PC-3 (cell line): ENCODE data around the gene NET1. TPM values are rescaled to one million over a fixed set of nuclear protein-coding genes. Genes with fewer than 3 reads are reported as not detected.
A peak's percentile ranks its signal among the peaks of the same experiment; 100 is the strongest.

Experiments used
- ATAC-seq: fragments of 200-7000 bp; cut with Tn5 transposase; 2 replicates; pipeline ENCODE4 v1.9.1; 2020; ENCODE audit warnings: mild to moderate bottlenecking, moderate library complexity
- BruUV-seq: library from RNA; stranded (reverse); fragments of 400-500 nt; replicated peaks from 2 replicates; lab custom pipeline; 2021; lab: Mats Ljungman, UMichigan
- CTCF ChIA-PET: fragments of 300-600 bp; sonication (Branson Sonifier 250); formaldehyde crosslinking; loops from one replicate; lab custom pipeline; 2022; ENCODE audit warnings: antibody characterized with exemption; lab: Charles Lee
- POLR2A ChIA-PET: fragments of 300-600 bp; sonication (Branson Sonifier 250); formaldehyde crosslinking; loops from one replicate; lab custom pipeline; 2022; ENCODE audit warnings: antibody characterized with exemption; ENCODE audit not compliant: unreplicated experiment; lab: Charles Lee
- DNase-seq: peaks from one replicate; pipeline ENCODE4 v3.0.0-alpha.2; 2015
- H2AFZ ChIP-seq: fragments of 300-600 bp; sonication (generic); 2 replicates; pipeline ENCODE4 v1.6.0; 2016; ENCODE audit warnings: antibody characterized with exemption, low read length
- H3F3A ChIP-seq: fragments of 300-600 bp; sonication (generic); one replicate; pipeline ENCODE4 v1.6.0; 2017; ENCODE audit warnings: antibody characterized with exemption, low read length, control low read depth, mild to moderate bottlenecking; ENCODE audit not compliant: unreplicated experiment
- H3K27ac ChIP-seq: fragments of 300-600 bp; sonication (generic); 2 replicates; pipeline ENCODE4 v1.5.1; 2016; ENCODE audit warnings: mild to moderate bottlenecking, low read length
- H3K27me3 ChIP-seq: fragments of 300-600 bp; sonication (generic); 2 replicates; pipeline ENCODE4 v1.6.1; 2016; ENCODE audit warnings: low read length, mixed read lengths
- H3K36me3 ChIP-seq: fragments of 300-600 bp; sonication (generic); 2 replicates; pipeline ENCODE4 v1.6.1; 2016; ENCODE audit warnings: low read depth, mixed run types, low read length, mixed read lengths
- H3K4me1 ChIP-seq: fragments of 300-600 bp; sonication (generic); 2 replicates; pipeline ENCODE4 v1.5.1; 2016; ENCODE audit warnings: low read length; ENCODE audit not compliant: insufficient read depth
- H3K4me2 ChIP-seq: fragments of 300-600 bp; sonication (generic); 2 replicates; pipeline ENCODE4 v1.6.0; 2016; ENCODE audit warnings: low read length
- H3K4me3 ChIP-seq: fragments of 300-600 bp; sonication (generic); 2 replicates; pipeline ENCODE4 v1.5.1; 2016; ENCODE audit warnings: mild to moderate bottlenecking, low read length, mixed read lengths
- H3K79me2 ChIP-seq: fragments of 300-600 bp; sonication (generic); 2 replicates; pipeline ENCODE4 v1.6.1; 2017; ENCODE audit warnings: low read length, mixed read lengths
- H3K9ac ChIP-seq: fragments of 300-600 bp; sonication (generic); 2 replicates; pipeline ENCODE4 v1.6.0; 2016; ENCODE audit warnings: mild to moderate bottlenecking, low read length
- H3K9me2 ChIP-seq: fragments of 300-600 bp; sonication (generic); replicated peaks from 2 replicates; pipeline ENCODE4 v1.6.1; 2016; ENCODE audit warnings: mixed run types, low read length, mixed read lengths
- H3K9me3 ChIP-seq: fragments of 300-600 bp; sonication (generic); 2 replicates; pipeline ENCODE4 v1.6.1; 2016; ENCODE audit warnings: low read length, mixed read lengths
- H4K20me1 ChIP-seq: fragments of 300-600 bp; sonication (generic); 2 replicates; pipeline ENCODE4 v1.6.1; 2016; ENCODE audit warnings: low read length, mixed read lengths
- CTCF ChIP-seq: fragments of 300-600 bp; sonication (generic); conservative IDR thresholded peaks from 2 replicates; pipeline ENCODE4 v1.5.1; 2017; ENCODE audit warnings: antibody characterized with exemption, low read depth, mild to moderate bottlenecking, low read length
- EZH2 ChIP-seq: fragments of 300-600 bp; sonication (generic); IDR thresholded peaks from one replicate; pipeline ENCODE4 v1.6.1; 2017; ENCODE audit warnings: antibody characterized with exemption, mild to moderate bottlenecking, low read length; ENCODE audit not compliant: unreplicated experiment
- EZH2phosphoT487 ChIP-seq: fragments of 300-600 bp; sonication (generic); IDR thresholded peaks from 2 replicates; pipeline ENCODE4 v1.6.1; 2018; ENCODE audit warnings: mild to moderate bottlenecking, antibody characterized with exemption, low read length, borderline replicate concordance
- intact Hi-C: fragments of 100-400 bp; cut with micrococcal nuclease; formaldehyde crosslinking; loops from 2 replicates; pipeline ENCODE4 v1.9.0; 2023
- total RNA-seq: library from RNA; depleted of rRNA; stranded (reverse); fragments of >200 nt; gene quantifications from 2 replicates; pipeline ENCODE4 v1.2.3, GENCODE V29; 2014

NET1 gene
- total RNA-seq, 1 experiment from 2014 or later: 88.2 TPM

DNA sequence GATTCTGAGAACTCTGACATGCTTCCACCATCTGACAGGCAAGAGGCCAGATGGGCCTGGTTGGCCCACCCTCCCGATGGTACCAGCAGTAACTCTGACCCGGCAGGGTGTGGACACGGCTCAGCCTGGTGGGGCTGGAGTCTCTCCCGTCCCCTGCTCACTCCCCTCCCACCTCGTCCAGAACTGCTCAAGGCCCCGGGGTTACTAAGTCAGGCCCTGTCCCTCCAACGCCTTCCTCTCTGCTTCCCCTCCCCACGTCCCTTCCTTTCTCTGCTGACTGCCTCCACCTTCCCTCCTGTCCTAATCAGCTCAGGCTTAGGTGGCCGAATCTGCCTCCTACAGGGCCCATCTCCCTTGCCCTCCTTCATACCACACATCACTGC lies 74.5 kb downstream of the NET1 start:
- Histone ChIP-seq H3K27me3 (no peaks in the 10 kb centered on the region), H3K27ac (no peak overlapping the region), H3K36me3 (no peaks in the 10 kb centered on the region), H3F3A (no peaks in the 10 kb centered on the region), H3K9me3 (no peaks in the 10 kb centered on the region), H3K79me2 (no peaks in the 10 kb centered on the region), H3K4me1 (peaks cover 12% of the 10 kb centered on the region), H3K9ac (no peak overlapping the region), H2AFZ (no peak overlapping the region), H3K9me2 (no peaks in the 10 kb centered on the region), H3K4me3 (no peak overlapping the region), H4K20me1 (no peaks in the 10 kb centered on the region), H3K4me2 (no peak overlapping the region)
- ATAC-seq (no peak), DNase-seq (no peak)
- ChIA-PET CTCF (no interaction called here), POLR2A (no interaction called here)
- TF ChIP-seq CTCF: no peak
- no peak for TF ChIP-seq EZH2
- no peak for TF ChIP-seq EZH2phosphoT487
- no TSS peak for BruUV-seq
- intact Hi-C loops: no loop called here

DNA sequence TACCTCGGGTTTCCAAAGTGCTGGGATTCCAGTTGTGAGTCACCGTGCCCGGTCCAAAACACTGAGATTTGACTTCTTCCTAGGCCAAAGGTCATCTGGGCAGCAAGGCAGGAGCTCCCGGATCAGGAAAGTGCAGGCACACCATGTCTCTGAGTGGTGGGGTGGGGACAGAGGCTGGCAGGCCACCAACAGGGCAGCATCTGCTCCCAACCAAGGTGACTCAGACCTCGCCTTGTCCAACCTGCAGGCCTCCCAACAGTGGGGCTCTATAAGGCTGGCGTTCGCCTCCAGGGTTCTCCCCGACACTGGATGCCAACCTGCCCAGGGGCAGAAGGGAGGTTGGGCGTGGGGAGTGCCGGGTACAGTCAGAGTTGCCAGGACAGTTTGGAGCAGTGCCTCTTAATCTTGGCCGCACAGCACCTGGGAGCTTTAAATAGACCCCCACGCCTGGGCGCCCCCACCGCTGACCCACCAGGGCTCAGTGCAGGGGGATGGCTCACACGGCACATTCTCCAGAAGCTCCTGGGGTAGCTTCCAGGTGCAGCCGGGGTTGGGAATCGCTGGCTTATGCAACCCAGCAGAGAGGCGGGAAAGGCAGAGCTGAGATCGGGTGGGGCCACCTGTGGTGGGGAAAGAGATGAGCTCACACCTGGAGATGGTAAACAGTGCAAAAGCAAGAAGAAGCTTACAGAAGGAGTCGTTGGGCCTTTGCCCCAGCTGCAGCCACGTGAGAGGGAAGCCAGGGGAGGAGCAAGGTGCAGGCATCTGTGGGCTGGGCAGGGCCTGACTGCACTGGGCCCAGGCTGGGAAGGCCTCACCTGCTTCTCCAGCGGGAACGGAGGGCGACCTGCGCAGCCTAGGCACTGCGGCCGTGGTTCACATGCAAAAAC lies 76.2 kb downstream of the NET1 start:
- TF ChIP-seq CTCF: no peak
- TF ChIP-seq EZH2: no peak
- TF ChIP-seq EZH2phosphoT487: no peak
- TSS peak; percentile 31 for BruUV-seq
- H3K79me2 ChIP-seq: no peaks in the 10 kb centered on the region
- H3F3A ChIP-seq: no peaks in the 10 kb centered on the region
- ChIA-PET CTCF (no interaction called here), POLR2A (interaction anchor here (0.5 to 1.1 kb wide), 4 partner anchors 13 to 282 kb away, joined by 3 to 6 read pairs (median 4); no protein-coding TSS in a partner anchor)
- no peaks in the 10 kb centered on the region for H3K36me3 ChIP-seq
- H3K9me3 ChIP-seq: no peaks in the 10 kb centered on the region
- H3K4me3 ChIP-seq: peak overlapping the region; percentile 24; the same call in 1 of the 2 replicates
- H4K20me1 ChIP-seq: no peaks in the 10 kb centered on the region
- DNase-seq (peak; percentile 80), ATAC-seq (peak; percentile 81)
- no peaks in the 10 kb centered on the region for H3K27me3 ChIP-seq
- H3K27ac ChIP-seq: peak overlapping the region; percentile 96
- peak overlapping the region; percentile 77 for H3K4me2 ChIP-seq
- intact Hi-C loops: no loop called here
- no peak overlapping the region for H2AFZ ChIP-seq
- peaks cover 17% of the 10 kb centered on the region for H3K4me1 ChIP-seq
- peak overlapping the region; percentile 66 for H3K9ac ChIP-seq
- no peaks in the 10 kb centered on the region for H3K9me2 ChIP-seq

DNA sequence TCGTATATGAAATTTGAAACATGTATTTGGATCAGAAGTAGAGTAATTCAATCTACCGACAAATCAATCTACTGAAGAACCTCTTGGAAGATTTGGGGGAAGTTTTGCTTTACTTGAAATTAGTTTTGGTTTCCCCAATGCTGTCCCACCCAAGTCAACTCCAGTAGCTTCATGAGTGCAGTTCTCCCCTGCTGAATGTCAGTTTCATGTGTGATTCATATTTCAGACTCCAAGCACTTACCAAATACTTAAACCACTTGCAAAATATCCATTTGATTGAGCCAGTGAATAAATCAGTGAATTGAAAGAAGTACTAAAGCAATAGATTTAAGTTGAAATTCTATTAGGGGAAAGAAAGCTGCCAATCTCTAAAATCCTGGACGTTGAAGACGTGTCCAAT lies 77.7 kb downstream of the NET1 start:
- ATAC-seq (no peak), DNase-seq (no peak)
- BruUV-seq: no TSS peak
- Histone ChIP-seq H4K20me1 (no peaks in the 10 kb centered on the region), H3K9ac (no peak overlapping the region), H3F3A (no peaks in the 10 kb centered on the region), H3K79me2 (no peaks in the 10 kb centered on the region), H3K4me1 (peaks cover 23% of the 10 kb centered on the region), H3K27me3 (no peaks in the 10 kb centered on the region), H3K4me3 (no peak overlapping the region), H3K9me3 (no peaks in the 10 kb centered on the region), H3K27ac (no peak overlapping the region), H3K9me2 (no peaks in the 10 kb centered on the region), H2AFZ (no peak overlapping the region), H3K4me2 (no peak overlapping the region), H3K36me3 (no peaks in the 10 kb centered on the region)
- TF ChIP-seq CTCF (no peak), EZH2 (no peak), EZH2phosphoT487 (no peak)
- CTCF ChIA-PET: no interaction called here
- POLR2A ChIA-PET: no interaction called here
- intact Hi-C loops: no loop called here
